Caco-2 (cell line): ENCODE data around the gene C1orf174. TPM values are rescaled to one million over a fixed set of nuclear protein-coding genes. Genes with fewer than 3 reads are reported as not detected.

Source experiments
- BruUV-seq: library from RNA; stranded (reverse); fragments of 400-500 nt; replicated peaks from 2 replicates; lab custom pipeline; 2021; lab: Mats Ljungman, UMichigan
- CTCF ChIA-PET: fragments of 300-600 bp; sonication (Branson Sonifier 250); formaldehyde crosslinking; loops from one replicate; lab custom pipeline; 2022; ENCODE audit warnings: antibody characterized with exemption; lab: Charles Lee
- POLR2A ChIA-PET: fragments of 300-600 bp; sonication (Branson Sonifier 250); formaldehyde crosslinking; loops from one replicate; lab custom pipeline; 2022; ENCODE audit warnings: antibody characterized with exemption; lab: Charles Lee
- DNase-seq, 2 experiments: peaks; one replicate each; pipeline versions ENCODE4 v3.0.0 to v3.0.0-alpha.2; 2020 to 2022
- H3K27me3 ChIP-seq: replicated peaks from 2 replicates; pipeline ENCODE4 v1.6.0; 2011; ENCODE audit warnings: low read length; ENCODE audit not compliant: control insufficient read depth, insufficient read depth
- H3K36me3 ChIP-seq: 2 replicates; pipeline ENCODE4 v1.5.1; 2011; ENCODE audit warnings: low read length; ENCODE audit not compliant: control insufficient read depth, insufficient read depth
- H3K4me1 ChIP-seq: fragments of 250-450 bp; sonication (Bioruptor Pico); 2 replicates; pipeline ENCODE4 v1.5.1; 2020; ENCODE audit warnings: mild to moderate bottlenecking
- H3K4me3 ChIP-seq: 2 replicates; pipeline ENCODE4 v1.5.1; 2011; ENCODE audit warnings: low read depth, mild to moderate bottlenecking, control low read depth, low read length
- H3K9me3 ChIP-seq: fragments of 250-450 bp; sonication (Bioruptor Pico); 2 replicates; pipeline ENCODE4 v1.5.1; 2020; ENCODE audit warnings: mild to moderate bottlenecking, moderate library complexity
- H3K27ac Mint-ChIP-seq: one replicate; pipeline ENCODE4 v1.8.0; 2022; ENCODE audit warnings: mixed read lengths; ENCODE audit not compliant: unreplicated experiment
- H3K27me3 Mint-ChIP-seq: one replicate; pipeline ENCODE4 v1.8.0; 2022; ENCODE audit warnings: mixed read lengths; ENCODE audit not compliant: insufficient read depth, unreplicated experiment
- H3K36me3 Mint-ChIP-seq: one replicate; pipeline ENCODE4 v1.8.0; 2022; ENCODE audit warnings: mild to moderate bottlenecking, mixed read lengths; ENCODE audit not compliant: insufficient read depth, unreplicated experiment
- H3K4me1 Mint-ChIP-seq: one replicate; pipeline ENCODE4 v1.8.0; 2022; ENCODE audit warnings: low read depth, mixed read lengths; ENCODE audit not compliant: unreplicated experiment
- H3K4me3 Mint-ChIP-seq: one replicate; pipeline ENCODE4 v1.8.0; 2022; ENCODE audit warnings: mild to moderate bottlenecking, moderate library complexity, mixed read lengths; ENCODE audit not compliant: unreplicated experiment
- H3K9me3 Mint-ChIP-seq: one replicate; pipeline ENCODE4 v1.8.0; 2022; ENCODE audit warnings: mixed read lengths; ENCODE audit not compliant: unreplicated experiment
- intact Hi-C: fragments of 100-400 bp; cut with micrococcal nuclease; formaldehyde crosslinking; loops from one replicate; pipeline ENCODE4 v1.10.0; 2022; ENCODE audit not compliant: unreplicated experiment
- total RNA-seq: library from RNA; stranded (reverse); gene quantifications from 2 replicates; pipeline ENCODE4 v1.2.3, GENCODE V29; 2022
- TF ChIP-seq, protein P1 (sequence below), 2 experiments: fragments of 200-600 bp in 1 of 2; IDR thresholded peaks; 1 replicate in 1 of 2; 2 replicates in 1 of 2; pipeline versions ENCODE4 v1.5.1 to v1.8.0; 2011 to 2022; ENCODE audit warnings: antibody characterized with exemption in 1 of 2, control low read depth in 1 of 2, inconsistent platforms in 1 of 2, low read depth in 1 of 2, low read length in 1 of 2, mild to moderate bottlenecking in 1 of 2, moderate library complexity in 1 of 2; ENCODE audit not compliant: insufficient read depth in 1 of 2, severe bottlenecking in 1 of 2, unreplicated experiment in 1 of 2

Gene C1orf174
- total RNA-seq, 1 experiment from 2014 or later: 19.2 TPM

DNA sequence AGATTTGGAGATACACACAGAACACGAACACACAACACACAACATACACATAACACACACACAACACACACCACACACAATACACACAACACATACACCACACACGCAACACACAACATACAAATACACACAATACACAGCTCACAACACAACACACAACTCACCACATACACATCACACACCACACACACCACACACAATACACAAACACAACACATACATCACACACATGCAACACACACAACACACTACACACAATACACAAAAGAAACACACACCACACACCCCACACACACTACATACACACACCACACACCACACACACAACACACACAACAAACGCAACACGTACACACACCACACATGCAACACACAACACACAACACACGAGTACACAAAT lies 29.1 kb upstream of the C1orf174 start:
- Mint-ChIP-seq H3K36me3 (no peaks in the 10 kb centered on the region), H3K27ac (no peak overlapping the region), H3K4me3 (no peak overlapping the region), H3K4me1 (no peaks in the 10 kb centered on the region), H3K9me3 (peaks cover 39% of the 10 kb centered on the region), H3K27me3 (no peaks in the 10 kb centered on the region)
- peak in 1 of 2 experiments; percentile 3 for DNase-seq
- no peaks in the 10 kb centered on the region for H3K36me3 ChIP-seq
- H3K4me3 ChIP-seq: no peak overlapping the region
- intact Hi-C loops: no loop called here
- no peaks in the 10 kb centered on the region for H3K4me1 ChIP-seq
- CTCF ChIA-PET: no interaction called here
- TF ChIP-seq, protein P1, sequence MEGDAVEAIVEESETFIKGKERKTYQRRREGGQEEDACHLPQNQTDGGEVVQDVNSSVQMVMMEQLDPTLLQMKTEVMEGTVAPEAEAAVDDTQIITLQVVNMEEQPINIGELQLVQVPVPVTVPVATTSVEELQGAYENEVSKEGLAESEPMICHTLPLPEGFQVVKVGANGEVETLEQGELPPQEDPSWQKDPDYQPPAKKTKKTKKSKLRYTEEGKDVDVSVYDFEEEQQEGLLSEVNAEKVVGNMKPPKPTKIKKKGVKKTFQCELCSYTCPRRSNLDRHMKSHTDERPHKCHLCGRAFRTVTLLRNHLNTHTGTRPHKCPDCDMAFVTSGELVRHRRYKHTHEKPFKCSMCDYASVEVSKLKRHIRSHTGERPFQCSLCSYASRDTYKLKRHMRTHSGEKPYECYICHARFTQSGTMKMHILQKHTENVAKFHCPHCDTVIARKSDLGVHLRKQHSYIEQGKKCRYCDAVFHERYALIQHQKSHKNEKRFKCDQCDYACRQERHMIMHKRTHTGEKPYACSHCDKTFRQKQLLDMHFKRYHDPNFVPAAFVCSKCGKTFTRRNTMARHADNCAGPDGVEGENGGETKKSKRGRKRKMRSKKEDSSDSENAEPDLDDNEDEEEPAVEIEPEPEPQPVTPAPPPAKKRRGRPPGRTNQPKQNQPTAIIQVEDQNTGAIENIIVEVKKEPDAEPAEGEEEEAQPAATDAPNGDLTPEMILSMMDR (IDR thresholded peaks at IDR 0.05; ENCODE audit: insufficient read depth in 1 of 2, low read depth in 1 of 2, low read length in 1 of 2, severe bottlenecking in 1 of 2, unreplicated experiment in 1 of 2): no peak
- POLR2A ChIA-PET: no interaction called here
- H3K27me3 ChIP-seq: no peaks in the 10 kb centered on the region
- no TSS peak for BruUV-seq
- H3K9me3 ChIP-seq: peaks cover 5% of the 10 kb centered on the region

DNA sequence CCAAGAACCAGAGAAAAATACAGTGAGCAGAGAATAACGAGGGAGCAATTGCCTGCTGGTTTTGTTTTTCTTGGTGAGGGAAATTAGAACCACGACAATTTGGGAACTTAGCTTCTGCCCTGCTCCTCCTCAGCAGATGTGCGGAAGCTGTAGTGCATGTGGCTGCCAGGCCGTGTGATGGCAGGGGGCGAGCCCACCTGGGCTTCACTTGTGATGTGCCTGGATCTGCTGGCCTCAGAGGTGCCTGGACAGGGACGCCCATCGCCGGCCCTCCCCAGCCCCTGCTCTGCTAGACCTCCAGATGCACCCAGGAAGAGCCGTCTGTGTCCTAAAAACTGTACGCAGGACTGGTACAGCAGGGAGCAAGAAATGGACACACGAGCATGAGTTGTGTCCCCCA lies 28.5 kb upstream of the C1orf174 start:
- Histone ChIP-seq H3K4me3 (no peak overlapping the region), H3K4me1 (no peaks in the 10 kb centered on the region), H3K27me3 (no peaks in the 10 kb centered on the region), H3K9me3 (peaks cover 5% of the 10 kb centered on the region), H3K36me3 (no peaks in the 10 kb centered on the region)
- peaks cover 39% of the 10 kb centered on the region for H3K9me3 Mint-ChIP-seq
- ChIA-PET CTCF (no interaction called here), POLR2A (no interaction called here)
- TF ChIP-seq, protein P1 (IDR thresholded peaks at IDR 0.05; ENCODE audit: insufficient read depth in 1 of 2, low read depth in 1 of 2, low read length in 1 of 2, severe bottlenecking in 1 of 2, unreplicated experiment in 1 of 2): no peak
- no TSS peak for BruUV-seq
- H3K4me1 Mint-ChIP-seq: no peaks in the 10 kb centered on the region
- H3K36me3 Mint-ChIP-seq: no peaks in the 10 kb centered on the region
- peaks cover 3% of the 10 kb centered on the region for H3K27me3 Mint-ChIP-seq
- H3K4me3 Mint-ChIP-seq: no peak overlapping the region
- DNase-seq: peak in 1 of 2 experiments; percentile 33
- intact Hi-C loops: no loop called here
- H3K27ac Mint-ChIP-seq: no peak overlapping the region

DNA sequence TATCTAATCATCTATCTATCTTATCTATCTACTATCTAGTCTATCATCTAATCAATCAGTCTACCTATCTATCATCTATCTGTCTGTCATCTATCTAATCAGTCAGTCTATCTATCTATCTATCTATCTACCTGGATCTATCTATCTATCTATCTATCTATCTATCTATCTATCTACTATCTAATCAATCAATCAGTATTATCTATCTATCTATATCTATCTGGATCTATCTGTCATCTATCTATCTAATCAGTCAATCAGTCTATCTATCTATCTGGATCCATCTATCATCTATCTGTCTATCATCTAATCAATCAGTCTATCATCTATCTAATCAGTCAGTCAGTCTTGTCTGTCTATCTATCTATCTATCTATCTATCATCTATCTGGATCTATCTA lies 26.9 kb upstream of the C1orf174 start:
- peaks cover 5% of the 10 kb centered on the region for H3K9me3 ChIP-seq
- H3K36me3 Mint-ChIP-seq: no peaks in the 10 kb centered on the region
- ChIA-PET CTCF (no interaction called here), POLR2A (no interaction called here)
- peaks cover 3% of the 10 kb centered on the region for H3K27me3 Mint-ChIP-seq
- no peak overlapping the region for H3K4me3 Mint-ChIP-seq
- H3K27ac Mint-ChIP-seq: no peak overlapping the region
- H3K27me3 ChIP-seq: no peaks in the 10 kb centered on the region
- intact Hi-C loops: no loop called here
- H3K36me3 ChIP-seq: no peaks in the 10 kb centered on the region
- DNase-seq: no peak
- no peak overlapping the region for H3K4me3 ChIP-seq
- BruUV-seq: no TSS peak
- H3K4me1 Mint-ChIP-seq: no peaks in the 10 kb centered on the region
- H3K4me1 ChIP-seq: no peaks in the 10 kb centered on the region
- TF ChIP-seq, protein P1 (IDR thresholded peaks at IDR 0.05; ENCODE audit: insufficient read depth in 1 of 2, low read depth in 1 of 2, low read length in 1 of 2, severe bottlenecking in 1 of 2, unreplicated experiment in 1 of 2): no peak
- H3K9me3 Mint-ChIP-seq: peaks cover 39% of the 10 kb centered on the region
